Right atrium auricular region (tissue), 2 donors: ENCODE data around the gene CNGA3. TPM values are rescaled to one million over a fixed set of nuclear protein-coding genes. Genes with fewer than 3 reads are reported as not detected.

Experiments used
- DNase-seq: peaks from one replicate; pipeline ENCODE4 v3.0.0-alpha.2; 2019; ENCODE audit warnings: low spot score
- H3K27ac ChIP-seq, 2 donors: fragments of 200-600 bp; sonication (generic); 1 replicate in 1 of 2; 2 replicates in 1 of 2; pipeline ENCODE4 v1.5.1; 2016 to 2019
- H3K27me3 ChIP-seq, 2 donors: fragments of 200-600 bp; sonication (generic); one replicate each; pipeline versions ENCODE4 v1.5.1 to v1.6.0; 2017 to 2019
- H3K36me3 ChIP-seq: fragments of 200-600 bp; sonication (generic); one replicate; pipeline ENCODE4 v1.5.1; 2016
- H3K4me1 ChIP-seq, 2 donors: fragments of 200-600 bp; sonication (generic); one replicate each; pipeline versions ENCODE4 v1.5.1 to v1.6.0; 2017 to 2019
- H3K4me3 ChIP-seq, 2 donors: fragments of 200-600 bp; sonication (generic); 1 replicate in 1 of 2; 2 replicates in 1 of 2; pipeline ENCODE4 v1.5.1; 2017 to 2019; ENCODE audit warnings: mild to moderate bottlenecking in 1 of 2, moderate library complexity in 1 of 2
- H3K9me3 ChIP-seq, 2 donors: fragments of 200-600 bp; sonication (generic); one replicate each; pipeline ENCODE4 v1.5.1; 2019
- total RNA-seq, 2 donors: library from RNA; depleted of rRNA; stranded (reverse); fragments of >200 nt; gene quantifications; one replicate each; pipeline ENCODE4 v1.1.0, GENCODE V29; 2016
- TF ChIP-seq, protein P1 (sequence below), 2 donors: fragments of 200-600 bp; sonication (generic); IDR thresholded peaks; one replicate each; pipeline ENCODE4 v1.5.1; 2019; ENCODE audit warnings: antibody characterized with exemption in 2 of 2

The CNGA3 gene
- total RNA-seq, 2 donors from 2014 or later: not detected

DNA sequence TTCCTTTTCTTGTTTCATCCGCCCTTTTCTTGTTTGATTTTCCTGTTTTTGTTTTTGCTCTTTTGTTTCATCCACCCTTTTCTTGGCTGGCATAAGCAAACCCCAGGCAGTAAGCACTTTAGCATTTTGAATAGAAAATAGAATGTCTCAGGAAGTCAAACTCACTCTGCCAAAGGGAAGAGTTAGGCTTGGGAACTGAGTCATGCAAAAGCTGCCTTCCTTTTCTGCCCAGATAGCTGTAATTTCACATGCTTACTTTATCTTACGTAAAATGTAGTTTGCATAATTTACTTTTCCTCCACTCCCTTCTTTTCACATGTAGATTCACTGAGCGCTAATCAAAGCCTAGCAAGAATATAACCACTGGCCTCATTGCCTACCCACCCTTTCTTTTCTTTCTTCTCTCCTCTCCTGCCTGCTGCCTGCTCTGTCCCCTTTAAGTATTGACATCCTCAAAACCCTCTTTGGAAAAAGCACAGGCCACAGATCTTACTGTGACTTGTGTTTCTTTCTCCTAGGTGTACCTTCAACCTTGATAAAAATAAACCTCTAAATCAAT, 48.4 kb downstream of the CNGA3 start:
- no peaks in the 10 kb centered on the region for H3K4me1 ChIP-seq
- H3K9me3 ChIP-seq: no peaks in the 10 kb centered on the region
- H3K27ac ChIP-seq: no peak overlapping the region
- no peak for DNase-seq
- H3K27me3 ChIP-seq: no peaks in the 10 kb centered on the region
- TF ChIP-seq, protein P1, sequence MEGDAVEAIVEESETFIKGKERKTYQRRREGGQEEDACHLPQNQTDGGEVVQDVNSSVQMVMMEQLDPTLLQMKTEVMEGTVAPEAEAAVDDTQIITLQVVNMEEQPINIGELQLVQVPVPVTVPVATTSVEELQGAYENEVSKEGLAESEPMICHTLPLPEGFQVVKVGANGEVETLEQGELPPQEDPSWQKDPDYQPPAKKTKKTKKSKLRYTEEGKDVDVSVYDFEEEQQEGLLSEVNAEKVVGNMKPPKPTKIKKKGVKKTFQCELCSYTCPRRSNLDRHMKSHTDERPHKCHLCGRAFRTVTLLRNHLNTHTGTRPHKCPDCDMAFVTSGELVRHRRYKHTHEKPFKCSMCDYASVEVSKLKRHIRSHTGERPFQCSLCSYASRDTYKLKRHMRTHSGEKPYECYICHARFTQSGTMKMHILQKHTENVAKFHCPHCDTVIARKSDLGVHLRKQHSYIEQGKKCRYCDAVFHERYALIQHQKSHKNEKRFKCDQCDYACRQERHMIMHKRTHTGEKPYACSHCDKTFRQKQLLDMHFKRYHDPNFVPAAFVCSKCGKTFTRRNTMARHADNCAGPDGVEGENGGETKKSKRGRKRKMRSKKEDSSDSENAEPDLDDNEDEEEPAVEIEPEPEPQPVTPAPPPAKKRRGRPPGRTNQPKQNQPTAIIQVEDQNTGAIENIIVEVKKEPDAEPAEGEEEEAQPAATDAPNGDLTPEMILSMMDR (IDR thresholded peaks at IDR 0.05): no peak
- H3K4me3 ChIP-seq: no peak overlapping the region
- no peaks in the 10 kb centered on the region for H3K36me3 ChIP-seq

DNA sequence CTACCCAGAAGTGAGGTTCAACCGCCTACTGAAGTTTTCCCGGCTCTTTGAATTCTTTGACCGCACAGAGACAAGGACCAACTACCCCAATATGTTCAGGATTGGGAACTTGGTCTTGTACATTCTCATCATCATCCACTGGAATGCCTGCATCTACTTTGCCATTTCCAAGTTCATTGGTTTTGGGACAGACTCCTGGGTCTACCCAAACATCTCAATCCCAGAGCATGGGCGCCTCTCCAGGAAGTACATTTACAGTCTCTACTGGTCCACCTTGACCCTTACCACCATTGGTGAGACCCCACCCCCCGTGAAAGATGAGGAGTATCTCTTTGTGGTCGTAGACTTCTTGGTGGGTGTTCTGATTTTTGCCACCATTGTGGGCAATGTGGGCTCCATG, 49.7 kb downstream of the CNGA3 start:
- Histone ChIP-seq H3K36me3 (no peaks in the 10 kb centered on the region), H3K4me3 (no peak overlapping the region), H3K27ac (no peak overlapping the region), H3K27me3 (no peaks in the 10 kb centered on the region), H3K4me1 (no peaks in the 10 kb centered on the region), H3K9me3 (no peaks in the 10 kb centered on the region)
- TF ChIP-seq, protein P1 (IDR thresholded peaks at IDR 0.05): no peak
- DNase-seq: no peak

DNA sequence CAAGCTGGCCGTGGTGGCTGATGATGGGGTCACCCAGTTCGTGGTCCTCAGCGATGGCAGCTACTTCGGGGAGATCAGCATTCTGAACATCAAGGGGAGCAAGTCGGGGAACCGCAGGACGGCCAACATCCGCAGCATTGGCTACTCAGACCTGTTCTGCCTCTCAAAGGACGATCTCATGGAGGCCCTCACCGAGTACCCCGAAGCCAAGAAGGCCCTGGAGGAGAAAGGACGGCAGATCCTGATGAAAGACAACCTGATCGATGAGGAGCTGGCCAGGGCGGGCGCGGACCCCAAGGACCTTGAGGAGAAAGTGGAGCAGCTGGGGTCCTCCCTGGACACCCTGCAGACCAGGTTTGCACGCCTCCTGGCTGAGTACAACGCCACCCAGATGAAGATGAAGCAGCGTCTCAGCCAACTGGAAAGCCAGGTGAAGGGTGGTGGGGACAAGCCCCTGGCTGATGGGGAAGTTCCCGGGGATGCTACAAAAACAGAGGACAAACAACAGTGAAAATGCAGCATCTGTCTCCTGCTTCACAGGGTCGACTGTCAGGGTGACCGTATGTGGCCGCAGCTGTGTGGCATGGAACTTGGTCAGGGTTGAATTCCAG, 50.6 kb downstream of the CNGA3 start:
- Histone ChIP-seq H3K4me1 (no peaks in the 10 kb centered on the region), H3K9me3 (no peaks in the 10 kb centered on the region), H3K27me3 (no peaks in the 10 kb centered on the region), H3K4me3 (no peak overlapping the region), H3K36me3 (no peaks in the 10 kb centered on the region), H3K27ac (no peak overlapping the region)
- TF ChIP-seq, protein P1 (IDR thresholded peaks at IDR 0.05): no peak
- DNase-seq: no peak

DNA sequence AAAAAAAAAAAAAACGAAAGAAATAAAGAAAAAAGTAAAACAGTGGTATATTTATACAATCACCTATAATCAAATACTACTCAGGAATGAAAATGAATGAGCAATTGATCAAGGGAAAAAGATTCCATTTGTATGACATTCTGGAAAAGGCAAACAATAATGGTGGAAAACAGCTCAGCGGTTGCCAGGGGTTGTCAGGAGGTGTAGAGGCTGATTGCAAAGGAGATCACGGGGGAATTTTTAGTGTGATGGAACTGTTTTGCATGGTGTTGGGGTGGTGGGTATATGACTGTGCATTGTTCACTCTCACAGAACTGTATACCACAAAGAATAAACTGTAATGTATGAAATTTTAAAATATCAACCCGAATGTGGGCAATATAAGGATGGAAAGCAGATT, 52.9 kb downstream of the CNGA3 start:
- H3K4me3 ChIP-seq: no peak overlapping the region
- TF ChIP-seq, protein P1 (IDR thresholded peaks at IDR 0.05): no peak
- H3K9me3 ChIP-seq: no peaks in the 10 kb centered on the region
- no peaks in the 10 kb centered on the region for H3K4me1 ChIP-seq
- DNase-seq: no peak
- no peak overlapping the region for H3K27ac ChIP-seq
- H3K27me3 ChIP-seq: no peaks in the 10 kb centered on the region
- no peaks in the 10 kb centered on the region for H3K36me3 ChIP-seq

DNA sequence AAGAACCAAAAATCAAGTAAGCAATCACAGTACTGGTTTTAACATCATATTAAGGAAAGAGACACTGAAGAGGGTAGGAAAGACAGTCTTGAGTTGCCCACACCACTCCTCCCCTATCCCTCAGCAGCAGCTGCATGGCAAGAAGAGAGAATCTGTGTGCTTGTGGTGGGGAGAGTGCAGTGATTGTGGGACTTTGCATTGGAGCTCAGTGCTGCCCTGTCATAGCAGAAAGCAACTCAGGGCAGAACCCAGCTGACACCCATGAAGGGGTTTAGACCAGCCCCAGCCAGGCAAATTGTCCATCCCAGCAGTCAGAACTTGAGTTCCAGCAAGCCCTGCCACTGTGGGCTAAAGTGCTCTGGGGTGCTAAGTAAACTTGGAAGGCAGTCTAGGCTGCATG, 57.6 kb downstream of the CNGA3 start:
- Histone ChIP-seq H3K9me3 (no peaks in the 10 kb centered on the region), H3K27ac (no peak overlapping the region), H3K4me3 (no peak overlapping the region), H3K4me1 (no peaks in the 10 kb centered on the region), H3K27me3 (no peaks in the 10 kb centered on the region), H3K36me3 (no peaks in the 10 kb centered on the region)
- no peak for DNase-seq
- TF ChIP-seq, protein P1 (IDR thresholded peaks at IDR 0.05): no peak
